B cell (primary cell): ENCODE results near the gene ARNT2. TPM values are rescaled to one million over a fixed set of nuclear protein-coding genes. Genes with fewer than 3 reads are reported as not detected.

ENCODE experiments used
- ATAC-seq: fragments of 200-7000 bp; cut with Tn5 transposase; one replicate; pipeline ENCODE4 v1.10.0; 2021; ENCODE audit warnings: low read depth, mild to moderate bottlenecking, moderate number of reproducible peaks, moderate library complexity
- CTCF ChIA-PET: fragments of 350-600 bp; sonication (Branson Sonifier 250); formaldehyde crosslinking; loops from one replicate; lab custom pipeline; 2021; ENCODE audit warnings: antibody characterized with exemption, inconsistent platforms; lab: Charles Lee
- POLR2A ChIA-PET: fragments of 350-600 bp; sonication (Branson Sonifier 250); formaldehyde crosslinking; loops from one replicate; lab custom pipeline; 2021; ENCODE audit warnings: antibody characterized with exemption; lab: Charles Lee
- DNase-seq: peaks from one replicate; pipeline ENCODE4 v3.0.0; 2013
- H2AFZ ChIP-seq: 2 replicates; pipeline ENCODE4 v1.6.1; 2012; ENCODE audit warnings: mild to moderate bottlenecking, low read depth, low read length; ENCODE audit not compliant: insufficient read depth, poor library complexity, severe bottlenecking
- H3K27ac ChIP-seq, 2 donors: 1 replicate in 1 of 2; 2 replicates in 1 of 2; pipeline ENCODE4 v1.5.1; 2012 to 2013; ENCODE audit warnings: low read length in 2 of 2, mild to moderate bottlenecking in 2 of 2, moderate library complexity in 1 of 2
- H3K27me3 ChIP-seq, 4 experiments: fragments of 200-600 bp in 1 of 4; sonication (generic) in 1 of 4; replicated peaks in 1 of 4; 1 replicate in 2 of 4; 2 replicates in 2 of 4; pipeline versions ENCODE4 v1.6.1 to v1.7.0; 2013 to 2016; ENCODE audit warnings: low read length in 3 of 4, mild to moderate bottlenecking in 2 of 4, mixed read lengths in 1 of 4, moderate library complexity in 1 of 4; ENCODE audit not compliant: insufficient read depth in 4 of 4, control insufficient read depth in 3 of 4; ENCODE audit errors: control extremely low read depth in 1 of 4
- H3K36me3 ChIP-seq, 2 experiments: replicated peaks in 1 of 2; 1 replicate in 1 of 2; 2 replicates in 1 of 2; pipeline versions ENCODE4 v1.6.1 to v1.7.1; 2013; ENCODE audit warnings: low read length in 1 of 2; ENCODE audit not compliant: insufficient read depth in 2 of 2, control insufficient read depth in 1 of 2; ENCODE audit errors: control extremely low read depth in 1 of 2, extremely low read depth in 1 of 2
- H3K4me1 ChIP-seq, 2 donors: fragments of 200-600 bp in 1 of 2; sonication (generic) in 1 of 2; 1 replicate in 1 of 2; 2 replicates in 1 of 2; pipeline versions ENCODE4 v1.5.1 to v1.6.1; 2013 to 2017; ENCODE audit warnings: low read length in 2 of 2; ENCODE audit not compliant: control insufficient read depth in 2 of 2, insufficient read depth in 2 of 2
- H3K4me2 ChIP-seq: replicated peaks from 2 replicates; pipeline ENCODE3; 2012; ENCODE audit warnings: mild to moderate bottlenecking, low read depth, low read length; ENCODE audit not compliant: poor library complexity, severe bottlenecking
- H3K4me3 ChIP-seq, 5 experiments: fragments of 200-600 bp in 1 of 5; sonication (generic) in 1 of 5; 1 replicate in 3 of 5; 2 replicates in 2 of 5; pipeline versions ENCODE4 v1.5.1 to v1.7.0; 2011 to 2016; ENCODE audit warnings: low read length in 4 of 5, mild to moderate bottlenecking in 4 of 5, low read depth in 2 of 5, control low read depth in 1 of 5, moderate library complexity in 1 of 5; ENCODE audit not compliant: insufficient read depth in 1 of 5; ENCODE audit errors: control extremely low read depth in 1 of 5, extremely low read depth in 1 of 5
- H3K79me2 ChIP-seq: fragments of 200-600 bp; sonication (generic); one replicate; pipeline ENCODE4 v1.6.0; 2016; ENCODE audit warnings: low read length; ENCODE audit not compliant: control insufficient read depth, insufficient read depth
- H3K9ac ChIP-seq: fragments of 200-600 bp; sonication (generic); 2 replicates; pipeline ENCODE4 v1.6.1; 2017; ENCODE audit warnings: mild to moderate bottlenecking, low read length, moderate library complexity
- H3K9me3 ChIP-seq, 3 donors: one replicate each; pipeline versions ENCODE4 v1.6.1 to v1.7.1; 2013; ENCODE audit warnings: low read length in 2 of 3; ENCODE audit not compliant: control insufficient read depth in 2 of 3, insufficient read depth in 1 of 3; ENCODE audit errors: control extremely low read depth in 1 of 3
- H4K20me1 ChIP-seq: 2 replicates; pipeline ENCODE4 v1.6.0; 2012; ENCODE audit warnings: mild to moderate bottlenecking, low read length; ENCODE audit not compliant: insufficient read depth, control insufficient read depth, poor library complexity, severe bottlenecking
- H3K27ac Mint-ChIP-seq: one replicate; pipeline ENCODE4 v1.8.0; 2021; ENCODE audit warnings: mixed read lengths
- H3K27me3 Mint-ChIP-seq: one replicate; pipeline ENCODE4 v1.8.0; 2021; ENCODE audit warnings: mixed read lengths
- H3K4me1 Mint-ChIP-seq: one replicate; pipeline ENCODE4 v1.8.0; 2021; ENCODE audit warnings: mixed read lengths
- H3K4me3 Mint-ChIP-seq: one replicate; pipeline ENCODE4 v1.8.0; 2021; ENCODE audit warnings: mixed read lengths
- H3K9me3 Mint-ChIP-seq: one replicate; pipeline ENCODE4 v1.8.0; 2022; ENCODE audit warnings: mixed read lengths; ENCODE audit not compliant: insufficient read depth
- CTCF ChIP-seq: fragments of 200-600 bp; IDR thresholded peaks from one replicate; pipeline ENCODE4 v1.8.0; 2022; ENCODE audit warnings: antibody characterized with exemption, mild to moderate bottlenecking
- EZH2 ChIP-seq: IDR thresholded peaks from 2 replicates; pipeline ENCODE4 v1.6.1; 2012; ENCODE audit warnings: borderline replicate concordance, low read depth, mild to moderate bottlenecking, moderate library complexity, low read length; ENCODE audit not compliant: insufficient read depth, poor library complexity, severe bottlenecking
- WGBS: methylation state at CpG from one replicate; pipeline ENCODE4 v1.1.5; 2013; ENCODE audit warnings: missing lambda C conversion rate; ENCODE audit not compliant: insufficient coverage; 5-methylcytosine and 5-hydroxymethylcytosine counted together
- intact Hi-C: fragments of 100-400 bp; cut with micrococcal nuclease; formaldehyde crosslinking; loops from one replicate; pipeline ENCODE4 v1.10.0; 2022
- polyA plus RNA-seq: library from polyadenylated mRNA; depleted of rRNA; stranded (reverse); fragments of >200 nt; gene quantifications from 2 replicates; pipeline ENCODE4 v1.2.3, GENCODE V29; 2012
- total RNA-seq, 2 donors: library from RNA; stranded (reverse); fragments of 120-200 nt in 1 of 2; gene quantifications; 1 replicate in 1 of 2; 2 replicates in 1 of 2; pipeline versions ENCODE4 v1.2.3 to v1.2.4, GENCODE V29; 2013 to 2022

Gene ARNT2
- total and polyA plus RNA-seq, 2 donors (not counting 1 experiment from before 2014, with no cell fraction given): not detected

GRCh38 chr15:80507638-80508316 is 103.6 kb downstream of the ARNT2 start:
- Mint-ChIP-seq H3K4me1 (no peaks in the 10 kb centered on the region), H3K4me3 (no peak overlapping the region), H3K27me3 (no peaks in the 10 kb centered on the region), H3K27ac (no peak overlapping the region), H3K9me3 (peaks cover 3% of the 10 kb centered on the region)
- H3K9me3 ChIP-seq: peaks cover 0 to 8% (median 0%) of the 10 kb centered on the region in 3 donors
- no peak overlapping the region for H3K9ac ChIP-seq
- TF ChIP-seq EZH2 (no peak), CTCF (no peak)
- H3K27me3 ChIP-seq: no peaks in the 10 kb centered on the region
- H3K4me1 ChIP-seq: no peaks in the 10 kb centered on the region
- no peak for DNase-seq
- H3K4me2 ChIP-seq: no peak overlapping the region
- no peak overlapping the region for H2AFZ ChIP-seq
- no peaks in the 10 kb centered on the region for H4K20me1 ChIP-seq
- WGBS: 91% methylated on average over 10 of the region's 18 CpGs
- no peaks in the 10 kb centered on the region for H3K36me3 ChIP-seq
- ATAC-seq: no peak
- intact Hi-C loops: no loop called here
- no peaks in the 10 kb centered on the region for H3K79me2 ChIP-seq
- ChIA-PET POLR2A (no interaction called here), CTCF (no interaction called here)
- no peak overlapping the region for H3K4me3 ChIP-seq
- no peak overlapping the region for H3K27ac ChIP-seq

- no peaks in the 10 kb centered on the region for H3K36me3 ChIP-seq
- H3K4me2 ChIP-seq: no peak overlapping the region
- Mint-ChIP-seq H3K27me3 (no peaks in the 10 kb centered on the region), H3K27ac (no peak overlapping the region), H3K4me3 (no peak overlapping the region), H3K9me3 (peaks cover 3% of the 10 kb centered on the region), H3K4me1 (no peaks in the 10 kb centered on the region)
- intact Hi-C loops: no loop called here
- no peaks in the 10 kb centered on the region for H3K27me3 ChIP-seq
- no peak overlapping the region for H3K4me3 ChIP-seq
- TF ChIP-seq CTCF (no peak), EZH2 (no peak)
- H2AFZ ChIP-seq: no peak overlapping the region
- POLR2A ChIA-PET: no interaction called here
- H3K9me3 ChIP-seq: peaks cover 0 to 8% (median 0%) of the 10 kb centered on the region in 3 donors
- CTCF ChIA-PET: no interaction called here
- no peak overlapping the region for H3K9ac ChIP-seq
- DNase-seq (no peak), ATAC-seq (no peak)
- no peaks in the 10 kb centered on the region for H3K79me2 ChIP-seq
- no peaks in the 10 kb centered on the region for H4K20me1 ChIP-seq
- no peaks in the 10 kb centered on the region for H3K4me1 ChIP-seq
- 50% methylated on average over 1 of the region's 4 CpGs for WGBS
- no peak overlapping the region for H3K27ac ChIP-seq
Measured at GRCh38 chr15:80508783-80509182, 104.6 kb downstream of the ARNT2 start.
